PC-3 (cell line): Measurements from ENCODE around the gene ST3GAL6.

Source experiments
- EZH2 ChIP-seq: fragments of 300-600 bp; sonication (generic); IDR thresholded peaks from one replicate; pipeline ENCODE4 v1.6.1; 2017; ENCODE audit warnings: antibody characterized with exemption, mild to moderate bottlenecking, low read length; ENCODE audit not compliant: unreplicated experiment
- EZH2phosphoT487 ChIP-seq: fragments of 300-600 bp; sonication (generic); IDR thresholded peaks from 2 replicates; pipeline ENCODE4 v1.6.1; 2018; ENCODE audit warnings: mild to moderate bottlenecking, antibody characterized with exemption, low read length, borderline replicate concordance
- TF ChIP-seq, protein P1 (sequence below): fragments of 300-600 bp; sonication (generic); conservative IDR thresholded peaks from 2 replicates; pipeline ENCODE4 v1.5.1; 2017; ENCODE audit warnings: antibody characterized with exemption, low read depth, mild to moderate bottlenecking, low read length

DNA sequence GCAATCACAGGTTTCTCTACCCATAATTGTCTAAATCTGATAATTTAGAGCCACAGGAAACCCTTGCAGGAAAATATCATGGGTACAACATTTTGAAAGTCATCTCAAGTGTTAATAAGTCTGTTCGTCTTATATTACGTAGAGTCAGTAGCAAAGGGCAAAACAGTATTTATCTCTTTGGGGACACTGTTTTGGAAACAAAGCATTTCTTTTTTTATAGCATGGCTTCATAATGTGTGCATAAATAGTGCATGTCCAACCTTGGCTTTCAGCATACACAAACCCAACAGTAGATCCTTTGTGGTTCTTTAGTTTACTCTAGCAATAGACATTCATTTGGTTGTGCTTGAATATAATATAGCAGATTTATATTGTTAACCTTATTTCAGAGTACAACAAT lies 24.0 kb downstream of the ST3GAL6 start:
- TF ChIP-seq, protein P1, sequence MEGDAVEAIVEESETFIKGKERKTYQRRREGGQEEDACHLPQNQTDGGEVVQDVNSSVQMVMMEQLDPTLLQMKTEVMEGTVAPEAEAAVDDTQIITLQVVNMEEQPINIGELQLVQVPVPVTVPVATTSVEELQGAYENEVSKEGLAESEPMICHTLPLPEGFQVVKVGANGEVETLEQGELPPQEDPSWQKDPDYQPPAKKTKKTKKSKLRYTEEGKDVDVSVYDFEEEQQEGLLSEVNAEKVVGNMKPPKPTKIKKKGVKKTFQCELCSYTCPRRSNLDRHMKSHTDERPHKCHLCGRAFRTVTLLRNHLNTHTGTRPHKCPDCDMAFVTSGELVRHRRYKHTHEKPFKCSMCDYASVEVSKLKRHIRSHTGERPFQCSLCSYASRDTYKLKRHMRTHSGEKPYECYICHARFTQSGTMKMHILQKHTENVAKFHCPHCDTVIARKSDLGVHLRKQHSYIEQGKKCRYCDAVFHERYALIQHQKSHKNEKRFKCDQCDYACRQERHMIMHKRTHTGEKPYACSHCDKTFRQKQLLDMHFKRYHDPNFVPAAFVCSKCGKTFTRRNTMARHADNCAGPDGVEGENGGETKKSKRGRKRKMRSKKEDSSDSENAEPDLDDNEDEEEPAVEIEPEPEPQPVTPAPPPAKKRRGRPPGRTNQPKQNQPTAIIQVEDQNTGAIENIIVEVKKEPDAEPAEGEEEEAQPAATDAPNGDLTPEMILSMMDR, result no peak
- TF ChIP-seq EZH2phosphoT487 (no peak), EZH2 (no peak)
